SU-DHL-6 (cell line): Measurements from ENCODE around the gene RIMBP3C.

Experiments used
- CTCF ChIP-seq: fragments of 200-600 bp; sonication (generic); IDR thresholded peaks from one replicate; pipeline ENCODE4 v1.5.1; 2017; ENCODE audit warnings: antibody characterized with exemption, mild to moderate bottlenecking, low read length, moderate library complexity; ENCODE audit not compliant: insufficient read depth, poor library complexity, severe bottlenecking
- EZH2phosphoT487 ChIP-seq: fragments of 200-600 bp; sonication (generic), shearing (Covaris generic); conservative IDR thresholded peaks from 2 replicates; pipeline ENCODE4 v1.6.1; 2018; ENCODE audit warnings: mild to moderate bottlenecking, antibody characterized with exemption, low read length, moderate library complexity, mixed read lengths

GRCh38 chr22:21582801-21583740, 31.8 kb upstream of the RIMBP3C start:
- TF ChIP-seq CTCF (no peak), EZH2phosphoT487 (no peak)
